ENCODE data around the gene CHERP. TPM values are rescaled to one million over a fixed set of nuclear protein-coding genes. Genes with fewer than 3 reads are reported as not detected.

CHERP gene
- total and polyA plus RNA-seq, 2 of the 13 experiments (the other 11 are each of a cell fraction or from before 2014, with no cell fraction given): 4.3 to 5.4 TPM

DNA sequence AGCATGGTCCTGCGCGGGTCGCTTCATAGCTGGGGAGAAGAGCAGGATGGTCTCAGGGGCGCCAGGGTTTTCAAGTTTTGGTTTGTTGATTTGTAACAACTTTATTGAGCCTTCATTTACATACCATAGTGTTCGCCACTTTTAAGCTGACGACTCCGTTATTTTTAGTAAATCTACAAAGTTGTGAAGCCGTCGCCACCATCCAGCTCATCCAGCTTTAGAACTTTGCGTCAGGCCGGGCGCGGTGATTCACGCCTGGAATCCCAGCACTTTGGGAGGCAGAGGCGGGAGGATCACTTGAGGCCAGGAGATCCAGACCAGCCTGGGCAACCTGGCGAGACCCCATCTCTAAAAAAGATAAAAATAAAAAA is 45.6 kb downstream of the CHERP start (continued):
- 0 out of 2 replicates have a peak, but pooled peaks have one; percentile 10 for TF ChIP-seq ZSCAN31 (CRISPR knock-in tag; IDR thresholded peaks at IDR 0.05; ENCODE audit: low read depth)
- TF ChIP-seq SSRP1 (CRISPR knock-in tag; IDR thresholded peaks at IDR 0.05): no peak
- no peak for TF ChIP-seq HINFP (CRISPR knock-in tag; IDR thresholded peaks at IDR 0.05; ENCODE audit: low read depth)
- no peak for TF ChIP-seq ZNF253 (CRISPR knock-in tag; IDR thresholded peaks at IDR 0.05; ENCODE audit: borderline replicate concordance)
- peak; percentile 51; the same call in 1 of the 2 replicates for TF ChIP-seq SNAI1 (CRISPR knock-in tag; IDR thresholded peaks at IDR 0.05; ENCODE audit: borderline replicate concordance)
- no peak for TF ChIP-seq ZNF550 (CRISPR knock-in tag; IDR thresholded peaks at IDR 0.05; ENCODE audit: borderline replicate concordance)
- TF ChIP-seq ZNF343 (CRISPR knock-in tag; IDR thresholded peaks at IDR 0.05): no peak
- TF ChIP-seq NCOA1 (CRISPR knock-in tag; IDR thresholded peaks at IDR 0.05): no peak
- TF ChIP-seq FOSL2 (CRISPR knock-in tag; IDR thresholded peaks at IDR 0.05): peak; percentile 39; the same call in 1 of the 2 replicates
- TF ChIP-seq ZNF670 (CRISPR knock-in tag; IDR thresholded peaks at IDR 0.05; ENCODE audit: borderline replicate concordance): 0 out of 2 replicates have a peak, but pooled peaks have one; percentile 2
- no peak for TF ChIP-seq ZNF788 (CRISPR knock-in tag; IDR thresholded peaks at IDR 0.05; ENCODE audit: borderline replicate concordance)
- TF ChIP-seq, protein P1, sequence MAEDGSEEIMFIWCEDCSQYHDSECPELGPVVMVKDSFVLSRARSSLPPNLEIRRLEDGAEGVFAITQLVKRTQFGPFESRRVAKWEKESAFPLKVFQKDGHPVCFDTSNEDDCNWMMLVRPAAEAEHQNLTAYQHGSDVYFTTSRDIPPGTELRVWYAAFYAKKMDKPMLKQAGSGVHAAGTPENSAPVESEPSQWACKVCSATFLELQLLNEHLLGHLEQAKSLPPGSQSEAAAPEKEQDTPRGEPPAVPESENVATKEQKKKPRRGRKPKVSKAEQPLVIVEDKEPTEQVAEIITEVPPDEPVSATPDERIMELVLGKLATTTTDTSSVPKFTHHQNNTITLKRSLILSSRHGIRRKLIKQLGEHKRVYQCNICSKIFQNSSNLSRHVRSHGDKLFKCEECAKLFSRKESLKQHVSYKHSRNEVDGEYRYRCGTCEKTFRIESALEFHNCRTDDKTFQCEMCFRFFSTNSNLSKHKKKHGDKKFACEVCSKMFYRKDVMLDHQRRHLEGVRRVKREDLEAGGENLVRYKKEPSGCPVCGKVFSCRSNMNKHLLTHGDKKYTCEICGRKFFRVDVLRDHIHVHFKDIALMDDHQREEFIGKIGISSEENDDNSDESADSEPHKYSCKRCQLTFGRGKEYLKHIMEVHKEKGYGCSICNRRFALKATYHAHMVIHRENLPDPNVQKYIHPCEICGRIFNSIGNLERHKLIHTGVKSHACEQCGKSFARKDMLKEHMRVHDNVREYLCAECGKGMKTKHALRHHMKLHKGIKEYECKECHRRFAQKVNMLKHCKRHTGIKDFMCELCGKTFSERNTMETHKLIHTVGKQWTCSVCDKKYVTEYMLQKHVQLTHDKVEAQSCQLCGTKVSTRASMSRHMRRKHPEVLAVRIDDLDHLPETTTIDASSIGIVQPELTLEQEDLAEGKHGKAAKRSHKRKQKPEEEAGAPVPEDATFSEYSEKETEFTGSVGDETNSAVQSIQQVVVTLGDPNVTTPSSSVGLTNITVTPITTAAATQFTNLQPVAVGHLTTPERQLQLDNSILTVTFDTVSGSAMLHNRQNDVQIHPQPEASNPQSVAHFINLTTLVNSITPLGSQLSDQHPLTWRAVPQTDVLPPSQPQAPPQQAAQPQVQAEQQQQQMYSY (CRISPR knock-in tag; IDR thresholded peaks at IDR 0.05): no peak
- TF ChIP-seq ZNF841 (CRISPR knock-in tag; IDR thresholded peaks at IDR 0.05; ENCODE audit: borderline replicate concordance): no peak
- TF ChIP-seq, protein P2, sequence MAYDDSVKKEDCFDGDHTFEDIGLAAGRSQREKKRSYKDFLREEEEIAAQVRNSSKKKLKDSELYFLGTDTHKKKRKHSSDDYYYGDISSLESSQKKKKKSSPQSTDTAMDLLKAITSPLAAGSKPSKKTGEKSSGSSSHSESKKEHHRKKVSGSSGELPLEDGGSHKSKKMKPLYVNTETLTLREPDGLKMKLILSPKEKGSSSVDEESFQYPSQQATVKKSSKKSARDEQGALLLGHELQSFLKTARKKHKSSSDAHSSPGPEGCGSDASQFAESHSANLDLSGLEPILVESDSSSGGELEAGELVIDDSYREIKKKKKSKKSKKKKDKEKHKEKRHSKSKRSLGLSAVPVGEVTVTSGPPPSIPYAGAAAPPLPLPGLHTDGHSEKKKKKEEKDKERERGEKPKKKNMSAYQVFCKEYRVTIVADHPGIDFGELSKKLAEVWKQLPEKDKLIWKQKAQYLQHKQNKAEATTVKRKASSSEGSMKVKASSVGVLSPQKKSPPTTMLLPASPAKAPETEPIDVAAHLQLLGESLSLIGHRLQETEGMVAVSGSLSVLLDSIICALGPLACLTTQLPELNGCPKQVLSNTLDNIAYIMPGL (CRISPR knock-in tag; IDR thresholded peaks at IDR 0.05; ENCODE audit: borderline replicate concordance in 1 of 2, low read depth in 1 of 2): 0 out of 4 replicates have a peak, but pooled peaks of 1 of the 2 experiments have one; percentile 3
- TF ChIP-seq KDM5B (CRISPR knock-in tag; IDR thresholded peaks at IDR 0.05; ENCODE audit: borderline replicate concordance): 0 out of 2 replicates have a peak, but pooled peaks have one; percentile 9
- TF ChIP-seq SP1 (IDR thresholded peaks at IDR 0.05): no peak
- TF ChIP-seq SP1 (CRISPR knock-in tag; IDR thresholded peaks at IDR 0.05): no peak
- 0 out of 2 replicates have a peak, but pooled peaks have one; percentile 2 for TF ChIP-seq KDM3A (CRISPR knock-in tag; IDR thresholded peaks at IDR 0.05; ENCODE audit: low read depth)
- TF ChIP-seq KDM1A (CRISPR knock-in tag; IDR thresholded peaks at IDR 0.05): 0 out of 2 replicates have a peak, but pooled peaks have one; percentile 21
- TF ChIP-seq KAT2B (IDR thresholded peaks at IDR 0.05; ENCODE audit: borderline replicate concordance, low read depth, low read length): no peak
- TF ChIP-seq ZNF558 (CRISPR knock-in tag; IDR thresholded peaks at IDR 0.05; ENCODE audit: borderline replicate concordance): no peak
- TF ChIP-seq ZNF44 (CRISPR knock-in tag; IDR thresholded peaks at IDR 0.05): no peak
- TF ChIP-seq KMT2B (CRISPR knock-in tag; IDR thresholded peaks at IDR 0.05): no peak
- TF ChIP-seq, protein P3, sequence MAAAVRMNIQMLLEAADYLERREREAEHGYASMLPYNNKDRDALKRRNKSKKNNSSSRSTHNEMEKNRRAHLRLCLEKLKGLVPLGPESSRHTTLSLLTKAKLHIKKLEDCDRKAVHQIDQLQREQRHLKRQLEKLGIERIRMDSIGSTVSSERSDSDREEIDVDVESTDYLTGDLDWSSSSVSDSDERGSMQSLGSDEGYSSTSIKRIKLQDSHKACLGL (CRISPR knock-in tag; IDR thresholded peaks at IDR 0.05): 0 out of 2 replicates have a peak, but pooled peaks have one; percentile 13

Measured in HepG2 (cell line).